Stimulated activated CD4-positive, alpha-beta T cell treated with anti-CD3 and anti-CD28 coated beads, Interleukin-4, amount 100 ng/mL, for 4 hours (primary cell): ENCODE measurements around the gene USP6.
"Not testable (repeated sequence)": the region's sequence is repeated elsewhere in the genome, so short reads cannot be mapped to it uniquely, and the experiment has no call there.

Experiments
- DNase-seq, 2 experiments: peaks; one replicate each; pipeline ENCODE4 v3.0.0-alpha.2; 2020

Gene USP6

DNA sequence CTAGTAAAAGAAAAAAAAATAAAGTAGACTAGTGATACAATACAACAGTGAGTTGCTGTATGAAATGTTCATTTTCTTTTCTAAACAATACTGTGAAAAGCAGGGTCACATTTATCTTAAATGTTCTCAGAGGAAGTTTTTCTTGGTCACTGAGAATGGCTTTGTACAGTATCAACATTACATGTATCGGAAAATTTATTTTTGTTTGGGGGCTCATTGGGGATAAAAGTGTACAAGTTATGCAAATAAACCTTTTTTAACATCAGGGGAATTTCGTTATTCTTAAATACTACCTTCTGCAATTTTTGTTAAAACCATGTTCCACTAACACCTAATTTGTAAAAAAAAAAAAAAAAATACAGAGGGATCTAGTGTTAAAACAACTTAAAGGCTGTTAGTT is 84.5 kb downstream of the USP6 start:
- DNase-seq, result no peak

DNA sequence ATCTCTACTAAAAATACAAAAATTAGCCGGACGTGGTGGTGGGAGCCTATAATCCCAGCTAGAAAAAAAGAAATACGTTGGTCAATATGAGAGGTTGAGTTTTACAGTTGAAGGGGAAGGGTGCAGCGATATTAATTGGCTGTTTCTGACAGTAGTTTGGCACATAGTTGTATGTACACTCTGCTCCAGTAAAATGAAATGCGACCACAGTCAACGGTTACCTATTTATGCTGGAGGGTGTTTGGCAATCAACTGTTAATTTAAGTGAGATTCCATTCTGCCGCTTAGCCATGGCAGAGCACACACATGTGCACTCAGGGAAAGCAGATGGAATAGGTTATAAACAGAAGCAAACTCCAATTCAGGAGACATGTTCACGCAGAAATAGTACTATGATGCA is 85.2 kb downstream of the USP6 start:
- no peak for DNase-seq

DNA sequence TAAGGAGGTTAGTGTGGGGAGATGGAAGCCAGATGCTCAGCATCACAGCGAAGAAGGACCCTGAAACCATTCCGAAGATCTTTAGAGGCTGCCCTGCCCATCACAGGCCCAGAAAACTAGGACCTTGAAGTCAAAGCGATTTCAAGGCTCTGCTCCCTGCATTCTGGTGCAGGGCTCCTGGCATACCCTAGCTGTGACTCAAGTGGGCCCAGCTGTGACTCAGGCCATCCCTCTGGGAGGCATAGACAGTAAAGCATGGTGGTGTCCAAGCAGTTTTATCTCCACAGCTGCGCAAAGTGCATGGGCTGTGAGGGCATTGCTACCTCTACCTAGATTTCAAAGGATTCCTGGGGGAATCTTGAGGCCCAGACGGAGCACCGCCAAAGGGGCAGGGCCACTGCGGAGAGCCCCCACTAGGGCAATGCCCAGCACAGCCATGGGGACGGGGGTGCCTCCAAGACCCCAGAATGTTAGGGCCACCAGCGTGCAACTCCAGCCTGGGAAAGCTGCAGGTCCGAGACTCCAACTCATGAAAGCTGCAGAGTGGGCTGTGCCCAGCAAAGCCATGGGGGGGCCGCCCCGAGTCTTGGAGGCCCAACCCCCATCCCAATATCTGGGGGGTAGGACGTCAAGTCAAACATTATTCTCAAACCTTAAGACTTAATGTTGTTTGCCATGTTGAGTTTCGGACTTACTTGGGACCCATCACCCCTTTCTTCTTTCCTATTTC is 87.5 kb downstream of the USP6 start:
- DNase-seq, result no peak

DNA sequence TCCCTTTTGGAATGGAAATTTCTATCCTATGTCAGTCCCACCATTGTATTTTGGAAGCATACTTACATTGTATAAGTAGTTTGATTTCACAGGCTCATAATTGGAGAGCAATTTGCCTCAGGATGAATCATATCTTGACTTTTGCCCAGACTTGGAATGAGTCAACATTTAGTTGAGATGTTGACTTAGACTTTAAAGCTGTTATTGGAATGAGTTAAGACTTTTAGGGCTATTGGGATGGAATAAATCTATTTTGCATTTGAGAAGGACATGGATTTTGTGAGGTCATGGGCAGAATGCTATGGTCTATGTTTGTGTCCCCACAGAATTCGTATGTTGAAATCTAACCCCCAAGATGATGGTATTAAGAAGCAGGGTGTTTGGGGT is 88.1 kb downstream of the USP6 start:
- no peak for DNase-seq

DNA sequence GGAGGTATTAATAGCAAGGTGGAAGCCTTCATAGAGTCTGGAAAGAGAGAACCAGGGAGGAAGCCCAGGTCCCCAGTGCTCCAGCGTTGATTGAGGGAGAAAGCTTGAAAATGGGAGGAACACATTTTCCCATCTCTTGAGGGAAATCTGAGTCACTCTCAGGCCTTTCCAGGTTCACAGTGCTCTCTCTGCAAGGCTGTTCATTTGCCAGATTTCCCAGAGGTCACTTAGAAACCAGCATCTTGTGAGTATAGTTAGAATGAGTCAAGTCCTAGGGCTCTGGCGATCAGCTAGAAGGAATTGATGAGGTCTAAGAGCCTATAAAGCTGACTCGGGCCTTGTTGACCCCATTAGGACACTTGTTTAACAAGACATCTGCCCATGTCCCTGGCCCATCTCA is 93.6 kb downstream of the USP6 start:
- DNase-seq, result no peak

DNA sequence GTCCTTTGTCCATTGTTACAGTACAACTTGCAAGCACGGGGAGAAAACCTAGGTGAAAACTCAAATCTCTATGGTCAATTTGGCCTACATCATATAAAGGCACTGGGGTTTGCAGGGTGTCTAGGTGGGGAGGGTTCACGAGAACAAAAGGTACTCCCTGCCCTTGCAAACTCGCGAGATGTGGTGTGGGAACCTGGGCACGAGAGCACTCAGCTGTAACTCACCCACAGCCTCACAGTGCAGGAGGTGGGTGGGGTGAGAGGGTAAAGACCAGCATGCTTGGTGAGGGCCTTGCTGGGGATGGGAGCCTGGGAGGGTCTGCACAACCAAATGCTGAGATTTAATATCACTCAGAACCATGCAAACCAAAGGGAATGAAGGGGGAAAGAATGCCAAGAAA is 94.3 kb downstream of the USP6 start:
- DNase-seq, result no peak

DNA sequence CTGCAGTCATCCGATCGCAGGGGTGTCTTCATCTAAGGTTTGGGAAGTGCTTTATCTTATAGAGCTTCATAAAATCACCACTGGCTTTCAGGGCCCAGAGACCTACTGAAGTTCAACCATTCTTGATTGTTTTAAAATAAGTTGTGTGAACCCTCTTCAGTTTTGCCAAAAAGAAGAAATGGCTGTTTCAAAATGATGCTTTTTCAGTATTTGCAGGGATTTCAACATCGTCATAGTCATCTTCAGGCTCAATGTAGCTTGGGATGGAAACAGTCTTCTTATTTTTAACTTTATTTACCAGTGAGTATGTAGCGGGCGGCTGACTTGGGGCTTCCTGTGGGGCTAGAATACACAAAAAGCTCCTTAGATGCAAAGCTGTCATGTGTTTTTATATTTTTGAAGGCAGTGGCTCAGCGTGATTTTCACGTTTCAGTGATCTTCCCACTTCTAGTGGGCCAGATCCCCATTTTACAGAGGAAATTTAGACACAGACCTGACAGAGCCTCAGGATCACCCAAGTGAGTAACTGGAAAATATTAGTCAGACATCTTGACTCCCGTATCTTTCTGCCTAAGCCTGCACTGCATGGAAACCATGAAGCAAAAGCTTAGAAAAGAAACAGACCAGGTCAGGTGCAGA is 94.9 kb downstream of the USP6 start:
- DNase-seq, result no peak

DNA sequence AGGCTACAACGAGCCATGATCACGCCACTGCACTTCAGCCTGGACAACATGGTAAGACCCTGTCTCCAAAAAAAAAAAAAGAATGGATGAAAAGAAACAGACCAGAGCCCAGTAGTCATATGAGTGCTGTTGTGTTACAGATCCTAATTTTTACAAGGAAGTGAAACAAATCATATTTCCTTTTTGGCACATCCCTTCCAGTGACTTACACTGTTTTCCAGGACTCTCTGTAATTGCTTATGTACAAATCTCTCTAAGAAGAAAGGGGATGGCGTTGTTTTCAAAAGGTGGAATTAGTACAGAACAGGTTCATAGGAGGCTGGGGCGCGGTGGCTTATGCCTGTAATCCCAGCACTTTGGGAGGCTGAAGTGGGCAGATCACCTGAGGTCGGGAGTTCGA is 95.6 kb downstream of the USP6 start:
- DNase-seq, result no peak

DNA sequence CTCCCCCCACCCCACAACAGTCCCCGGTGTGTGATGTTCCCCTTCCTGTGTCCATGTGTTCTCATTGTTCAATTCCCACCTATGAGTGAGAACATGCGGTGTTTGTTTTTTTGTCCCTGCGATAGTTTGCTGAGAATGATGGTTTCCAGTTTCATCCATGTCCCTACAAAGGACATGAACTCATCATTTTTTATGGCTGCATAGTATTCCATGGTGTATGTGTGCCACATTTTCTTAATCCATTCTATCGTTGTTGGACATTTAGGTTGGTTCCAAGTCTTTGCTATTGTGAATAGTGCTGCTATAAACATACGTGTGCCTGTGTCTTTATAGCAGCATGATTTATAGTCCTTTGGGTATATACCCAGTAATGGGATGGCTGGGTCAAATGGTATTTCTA is 101.7 kb downstream of the USP6 start:
- DNase-seq, result not testable (repeated sequence)

DNA sequence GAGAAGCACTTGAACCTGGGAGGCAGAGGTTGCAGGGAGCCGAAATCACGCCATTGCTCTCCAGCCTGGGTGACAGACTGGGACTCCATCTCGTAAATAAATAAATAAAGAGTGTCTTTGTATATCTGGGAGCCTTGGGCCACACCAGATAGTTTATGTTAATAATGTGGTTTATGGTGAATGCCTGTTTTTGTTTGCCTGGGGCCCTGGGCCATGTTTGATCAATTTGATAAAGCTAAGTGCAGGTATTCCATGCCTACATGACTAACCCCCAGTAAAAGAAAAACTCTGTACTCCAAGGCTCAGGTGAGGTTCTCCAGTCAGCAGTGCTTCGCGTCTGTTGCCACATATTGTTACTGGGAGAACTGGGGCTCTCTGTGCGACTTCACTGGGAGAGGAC is 103.7 kb downstream of the USP6 start:
- no peak for DNase-seq

DNA sequence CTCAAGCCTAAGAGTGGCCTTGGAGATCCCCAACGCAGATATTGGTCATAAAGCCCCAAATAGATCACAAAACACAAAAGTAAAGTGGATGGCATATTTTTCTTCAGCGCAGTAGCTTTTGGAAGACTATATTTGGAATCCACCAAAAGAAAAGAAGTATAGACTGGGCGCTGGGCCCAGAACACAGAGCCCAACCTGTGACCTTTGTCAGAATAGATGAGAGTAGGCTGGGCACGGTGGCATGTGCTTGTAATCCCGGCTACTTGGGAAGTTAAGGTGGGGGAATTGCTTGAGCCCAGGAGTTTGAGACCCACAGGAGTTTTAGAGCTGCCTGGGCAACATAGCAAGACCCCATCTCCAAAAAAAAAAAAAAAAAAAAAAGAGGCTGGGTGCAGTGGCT is 104.2 kb downstream of the USP6 start:
- no peak for DNase-seq

DNA sequence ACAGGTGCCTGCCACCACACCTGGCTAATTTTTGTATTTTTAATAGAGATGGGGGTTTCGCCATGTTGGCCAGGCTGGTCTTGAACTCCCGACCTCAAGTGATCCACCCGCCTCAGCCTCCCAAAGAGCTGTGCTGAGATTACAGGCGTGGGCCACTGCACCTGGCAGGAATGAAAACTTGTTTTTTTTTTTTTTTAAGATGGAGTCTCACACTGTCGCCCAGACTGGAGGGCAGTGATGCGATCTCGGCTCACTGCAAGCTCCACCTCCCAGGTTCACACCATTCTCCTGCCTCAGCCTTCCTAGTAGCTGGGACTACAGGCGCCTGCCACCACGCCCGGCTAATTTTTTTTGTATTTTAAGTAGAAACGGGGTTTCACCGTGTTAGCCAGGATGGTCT is 106.1 kb downstream of the USP6 start:
- DNase-seq, result not testable (repeated sequence)
